ENCODE results near the gene BORA.

DNA sequence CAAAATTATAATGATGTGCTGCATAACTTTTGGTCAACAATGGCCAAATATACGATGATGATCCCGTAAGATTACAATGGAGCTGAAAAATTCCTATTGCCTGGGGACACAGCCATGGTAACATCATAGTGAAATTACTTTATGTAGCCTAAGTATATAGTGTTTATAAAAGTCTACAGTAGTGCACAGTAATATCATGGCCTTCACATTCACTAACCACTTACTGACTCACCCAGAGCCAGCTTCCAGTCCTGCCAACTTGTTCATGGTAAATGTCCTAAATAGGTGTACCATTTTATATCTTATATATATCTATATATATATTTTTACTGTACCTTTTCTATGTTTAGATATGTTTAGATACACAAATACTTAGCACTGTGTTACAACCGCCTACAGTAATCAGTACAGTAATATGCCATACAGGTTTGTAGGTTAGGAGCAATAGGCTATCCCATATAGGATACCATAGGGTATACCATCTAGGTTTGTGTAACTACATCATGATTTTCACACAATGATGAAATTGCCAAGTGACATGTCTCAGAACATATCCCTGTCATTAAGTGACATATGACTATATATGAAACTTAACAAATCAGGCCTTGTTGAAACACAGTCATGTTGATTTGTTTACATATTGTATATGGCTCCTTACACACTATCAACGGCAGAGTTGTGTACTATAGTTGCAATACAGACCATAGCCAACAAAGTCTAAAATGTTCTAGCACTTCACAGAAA is 30.2 kb downstream of the BORA start:
- TF ChIP-seq, protein P1, sequence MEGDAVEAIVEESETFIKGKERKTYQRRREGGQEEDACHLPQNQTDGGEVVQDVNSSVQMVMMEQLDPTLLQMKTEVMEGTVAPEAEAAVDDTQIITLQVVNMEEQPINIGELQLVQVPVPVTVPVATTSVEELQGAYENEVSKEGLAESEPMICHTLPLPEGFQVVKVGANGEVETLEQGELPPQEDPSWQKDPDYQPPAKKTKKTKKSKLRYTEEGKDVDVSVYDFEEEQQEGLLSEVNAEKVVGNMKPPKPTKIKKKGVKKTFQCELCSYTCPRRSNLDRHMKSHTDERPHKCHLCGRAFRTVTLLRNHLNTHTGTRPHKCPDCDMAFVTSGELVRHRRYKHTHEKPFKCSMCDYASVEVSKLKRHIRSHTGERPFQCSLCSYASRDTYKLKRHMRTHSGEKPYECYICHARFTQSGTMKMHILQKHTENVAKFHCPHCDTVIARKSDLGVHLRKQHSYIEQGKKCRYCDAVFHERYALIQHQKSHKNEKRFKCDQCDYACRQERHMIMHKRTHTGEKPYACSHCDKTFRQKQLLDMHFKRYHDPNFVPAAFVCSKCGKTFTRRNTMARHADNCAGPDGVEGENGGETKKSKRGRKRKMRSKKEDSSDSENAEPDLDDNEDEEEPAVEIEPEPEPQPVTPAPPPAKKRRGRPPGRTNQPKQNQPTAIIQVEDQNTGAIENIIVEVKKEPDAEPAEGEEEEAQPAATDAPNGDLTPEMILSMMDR (conservative IDR thresholded peaks at IDR 0.05), result no peak
- TF ChIP-seq EZH2 (IDR thresholded peaks at IDR 0.05; ENCODE audit: low read depth), result no peak
